GF-D8 (cell line): ENCODE results near the gene SLC25A26.

ENCODE experiments used
- DNase-seq: peaks from one replicate; lab custom pipeline; 2025; lab: John Stamatoyannopoulos, UW

SLC25A26 gene

GRCh38 chr3:66376568-66376967 lies 155.8 kb downstream of the SLC25A26 start:
- DNase-seq: no peak

GRCh38 chr3:66377800-66378199 lies 157.0 kb downstream of the SLC25A26 start:
- no peak for DNase-seq

- DNase-seq: no peak
These were observed 157.5 kb downstream of the SLC25A26 start for GRCh38 chr3:66378256-66378655.

- DNase-seq: no peak
These were observed 158.8 kb downstream of the SLC25A26 start for GRCh38 chr3:66379565-66379964.

- DNase-seq: no peak
These were observed 159.6 kb downstream of the SLC25A26 start for GRCh38 chr3:66380200-66380932.

- DNase-seq: no peak
These were observed 160.8 kb downstream of the SLC25A26 start for GRCh38 chr3:66381626-66382025.

GRCh38 chr3:66382142-66382541 lies 161.3 kb downstream of the SLC25A26 start:
- no peak for DNase-seq

GRCh38 chr3:66383023-66383422 lies 162.2 kb downstream of the SLC25A26 start:
- no peak for DNase-seq

- DNase-seq: no peak
These were observed 163.4 kb downstream of the SLC25A26 start for GRCh38 chr3:66383998-66384745.

- DNase-seq: no peak
These were observed 164.3 kb downstream of the SLC25A26 start for GRCh38 chr3:66385066-66385465.

- DNase-seq: no peak
These were observed 165.5 kb downstream of the SLC25A26 start for GRCh38 chr3:66386011-66386924.

- no peak for DNase-seq
These were observed 166.3 kb downstream of the SLC25A26 start for GRCh38 chr3:66386925-66387650.

- DNase-seq: no peak
These were observed 169.2 kb downstream of the SLC25A26 start for GRCh38 chr3:66390013-66390412.

- no peak for DNase-seq
These were observed 171.7 kb downstream of the SLC25A26 start for GRCh38 chr3:66392512-66392911.

GRCh38 chr3:66392966-66393332 lies 172.1 kb downstream of the SLC25A26 start:
- DNase-seq: no peak

- no peak for DNase-seq
These were observed 172.7 kb downstream of the SLC25A26 start for GRCh38 chr3:66393333-66394005.

GRCh38 chr3:66394019-66394752 lies 173.4 kb downstream of the SLC25A26 start:
- DNase-seq: no peak

GRCh38 chr3:66394753-66395249 lies 174.0 kb downstream of the SLC25A26 start:
- DNase-seq: no peak

GRCh38 chr3:66395635-66396034 lies 174.8 kb downstream of the SLC25A26 start:
- DNase-seq: no peak

- DNase-seq: no peak
These were observed 175.5 kb downstream of the SLC25A26 start for GRCh38 chr3:66396161-66396760.
